HepG2 (cell line): Measurements from ENCODE around the gene SAMD4A. TPM values are rescaled to one million over a fixed set of nuclear protein-coding genes. Genes with fewer than 3 reads are reported as not detected.

Source experiments
- CREM ChIP-seq, 2 experiments: sonication (generic) in 1 of 2; formaldehyde crosslinking in 1 of 2; IDR thresholded peaks; 2 replicates each; pipeline versions ENCODE4 v1.4.0 to v1.6.1; 2016 to 2020; ENCODE audit warnings: antibody characterized with exemption in 1 of 2, mild to moderate bottlenecking in 1 of 2, missing genetic modification reagents in 1 of 2
- FOSL2 ChIP-seq: sonication (generic); formaldehyde crosslinking; IDR thresholded peaks from 2 replicates; pipeline ENCODE4 v1.4.0; 2020; ENCODE audit warnings: missing genetic modification reagents
- HDAC1 ChIP-seq: sonication (generic); formaldehyde crosslinking; IDR thresholded peaks from 2 replicates; pipeline ENCODE4 v1.5.1; 2020; ENCODE audit warnings: mild to moderate bottlenecking, missing genetic modification reagents
- HMG20B ChIP-seq: conservative IDR thresholded peaks from 2 replicates; pipeline ENCODE4 v1.6.1; 2016; ENCODE audit warnings: missing genetic modification reagents, missing compliant biosample characterization
- HNF4A ChIP-seq: sonication (generic); formaldehyde crosslinking; IDR thresholded peaks from 2 replicates; pipeline ENCODE4 v1.4.0; 2020; ENCODE audit warnings: missing genetic modification reagents
- HNRNPH1 ChIP-seq: fragments of 200-400 bp; formaldehyde crosslinking; optimal IDR thresholded peaks from 2 replicates; pipeline ENCODE3; 2017; ENCODE audit warnings: mild to moderate bottlenecking, low read depth, low read length
- HOXD1 ChIP-seq: sonication (generic); formaldehyde crosslinking; IDR thresholded peaks from 2 replicates; pipeline ENCODE4 v1.5.0; 2020; ENCODE audit warnings: missing genetic modification reagents
- MTA1 ChIP-seq: sonication (generic); formaldehyde crosslinking; IDR thresholded peaks from 2 replicates; pipeline ENCODE4 v1.4.0; 2020; ENCODE audit warnings: missing genetic modification reagents, mild to moderate bottlenecking, borderline replicate concordance
- MYNN ChIP-seq: sonication (generic); formaldehyde crosslinking; IDR thresholded peaks from 2 replicates; pipeline ENCODE4 v1.4.0; 2020; ENCODE audit warnings: mild to moderate bottlenecking, low read depth, missing genetic modification reagents
- NR2F2 ChIP-seq: IDR thresholded peaks from 2 replicates; pipeline ENCODE4 v1.6.1; 2012; ENCODE audit warnings: low read depth, inconsistent platforms, borderline replicate concordance
- PLRG1 ChIP-seq: fragments of 450-650 bp; conservative IDR thresholded peaks from 2 replicates; pipeline ENCODE4 v1.6.1; 2016
- POLR2G ChIP-seq: fragments of 200-400 bp; formaldehyde crosslinking; IDR thresholded peaks from 2 replicates; pipeline ENCODE4 v1.6.1; 2018; ENCODE audit warnings: mild to moderate bottlenecking, low read depth, low read length, moderate library complexity
- PPARG ChIP-seq: conservative IDR thresholded peaks from 2 replicates; pipeline ENCODE4 v1.6.1; 2016; ENCODE audit warnings: missing biosample characterization, missing genetic modification reagents
- PRMT3 ChIP-seq: sonication (generic); formaldehyde crosslinking; IDR thresholded peaks from 2 replicates; pipeline ENCODE4 v1.8.1; 2022; ENCODE audit warnings: low read depth, mild to moderate bottlenecking, moderate library complexity, missing genetic modification reagents, borderline replicate concordance
- REPIN1 ChIP-seq: sonication (generic); formaldehyde crosslinking; IDR thresholded peaks from 2 replicates; pipeline ENCODE4 v1.8.0; 2022; ENCODE audit warnings: missing genetic modification reagents, low read depth, mild to moderate bottlenecking, borderline replicate concordance
- SIX1 ChIP-seq: sonication (generic); formaldehyde crosslinking; IDR thresholded peaks from 2 replicates; pipeline ENCODE4 v1.4.0; 2020; ENCODE audit warnings: missing genetic modification reagents, borderline replicate concordance
- TEAD3 ChIP-seq: optimal IDR thresholded peaks from 2 replicates; pipeline ENCODE3; 2016; ENCODE audit warnings: borderline replicate concordance
- WIZ ChIP-seq: sonication (generic); formaldehyde crosslinking; IDR thresholded peaks from 2 replicates; pipeline ENCODE4 v1.5.1; 2020; ENCODE audit warnings: mild to moderate bottlenecking, missing genetic modification reagents
- ZBTB20 ChIP-seq: sonication (generic); formaldehyde crosslinking; IDR thresholded peaks from 2 replicates; pipeline ENCODE4 v1.8.1; 2023; ENCODE audit warnings: missing genetic modification reagents, low read depth, mild to moderate bottlenecking, borderline replicate concordance
- ZFP82 ChIP-seq: sonication (generic); formaldehyde crosslinking; IDR thresholded peaks from 2 replicates; pipeline ENCODE4 v1.5.1; 2020; ENCODE audit warnings: mild to moderate bottlenecking, missing genetic modification reagents, borderline replicate concordance
- ZMAT3 ChIP-seq: sonication (generic); formaldehyde crosslinking; conservative IDR thresholded peaks from 2 replicates; pipeline ENCODE4 v1.7.0; 2021; ENCODE audit warnings: missing genetic modification reagents
- polyA plus RNA-seq, 8 experiments: library from polyadenylated mRNA; depleted of rRNA in 3 of 8; stranded (reverse) in 7 of 8; unstranded in 1 of 8; fragments of >200 nt; fragmentation: Illumina TruSeq in 4 of 8; extraction: Trizol in 4 of 8; gene quantifications; 2 replicates each; pipeline versions ENCODE4 v1.2.1 to v1.2.3, GENCODE V29; 2011 to 2016; ENCODE audit warnings: low read depth in 4 of 8, missing spikeins in 1 of 8, mixed read lengths in 1 of 8; ENCODE audit not compliant: insufficient read depth in 1 of 8
- total RNA-seq, 5 experiments: library from RNA; depleted of rRNA; stranded (reverse); fragments of >200 nt; fragmentation: Illumina TruSeq; extraction: Trizol; gene quantifications; 2 replicates each; pipeline ENCODE4 v1.2.3, GENCODE V29; 2016; ENCODE audit warnings: low read depth in 1 of 5
- TF ChIP-seq, protein P1 (sequence below): sonication (generic); formaldehyde crosslinking; IDR thresholded peaks from 2 replicates; pipeline ENCODE4 v1.5.0; 2020; ENCODE audit warnings: missing genetic modification reagents, mild to moderate bottlenecking, borderline replicate concordance
- TF ChIP-seq, protein P2 (sequence below): conservative IDR thresholded peaks from 2 replicates; pipeline ENCODE4 v1.6.1; 2018; ENCODE audit warnings: missing genetic modification reagents
- TF ChIP-seq, protein P3 (sequence below): sonication (generic); formaldehyde crosslinking; IDR thresholded peaks from 2 replicates; pipeline ENCODE4 v1.4.0; 2020; ENCODE audit warnings: low read depth, mild to moderate bottlenecking, missing genetic modification reagents
- TF ChIP-seq, protein P4 (sequence below): IDR thresholded peaks from 2 replicates; pipeline ENCODE4 v1.6.1; 2012; ENCODE audit warnings: inconsistent platforms

SAMD4A gene
- total and polyA plus RNA-seq, 2 of the 13 experiments (the other 11 are each of a cell fraction or from before 2014, with no cell fraction given), result 11.8 to 13.0 TPM

DNA sequence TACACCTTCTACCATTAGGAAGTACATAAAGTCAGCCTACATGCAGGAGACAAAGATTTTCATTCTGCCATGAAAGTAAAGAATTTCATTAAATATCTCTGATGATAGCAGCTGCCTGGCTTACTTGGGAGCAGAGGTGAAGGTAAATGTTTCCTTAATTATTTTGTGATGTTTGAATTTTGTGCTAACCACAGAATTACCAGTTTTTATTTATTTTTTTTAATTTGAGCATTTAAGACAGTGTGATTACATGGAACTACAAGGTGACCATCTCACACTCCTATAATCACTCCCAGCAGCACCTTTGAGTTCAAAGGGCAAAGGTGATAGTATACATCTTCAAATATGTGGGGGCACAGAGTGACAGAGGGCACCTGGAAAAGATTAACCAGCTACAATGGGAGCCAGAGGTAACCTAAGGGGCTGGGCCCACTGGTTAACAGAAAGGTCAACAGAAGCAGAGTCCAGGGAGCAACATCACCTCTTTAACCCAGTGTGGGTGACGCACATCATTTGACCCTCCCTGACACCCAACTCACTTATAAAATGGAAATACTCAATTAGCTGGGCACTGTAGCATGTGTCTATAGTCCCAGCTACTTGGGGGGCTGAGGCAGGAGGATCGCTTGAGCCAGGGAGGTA lies 270.7 kb downstream of the SAMD4A start (continued):
- TF ChIP-seq, protein P1, sequence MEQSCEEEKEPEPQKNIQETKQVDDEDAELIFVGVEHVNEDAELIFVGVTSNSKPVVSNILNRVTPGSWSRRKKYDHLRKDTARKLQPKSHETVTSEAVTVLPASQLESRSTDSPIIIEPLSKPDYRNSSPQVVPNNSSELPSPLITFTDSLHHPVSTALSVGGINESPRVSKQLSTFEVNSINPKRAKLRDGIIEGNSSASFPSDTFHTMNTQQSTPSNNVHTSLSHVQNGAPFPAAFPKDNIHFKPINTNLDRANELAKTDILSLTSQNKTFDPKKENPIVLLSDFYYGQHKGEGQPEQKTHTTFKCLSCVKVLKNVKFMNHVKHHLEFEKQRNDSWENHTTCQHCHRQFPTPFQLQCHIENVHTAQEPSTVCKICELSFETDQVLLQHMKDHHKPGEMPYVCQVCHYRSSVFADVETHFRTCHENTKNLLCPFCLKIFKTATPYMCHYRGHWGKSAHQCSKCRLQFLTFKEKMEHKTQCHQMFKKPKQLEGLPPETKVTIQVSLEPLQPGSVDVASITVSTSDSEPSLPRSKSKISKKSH (CRISPR knock-in tag), result no peak
- TF ChIP-seq HMG20B, result peak; percentile 76; the same call in 1 of the 2 replicates
- peak; percentile 91 for TF ChIP-seq PPARG (CRISPR knock-in tag)
- peak; percentile 67; the same call in 1 of the 2 replicates for TF ChIP-seq SIX1 (CRISPR knock-in tag)
- TF ChIP-seq, protein P2, sequence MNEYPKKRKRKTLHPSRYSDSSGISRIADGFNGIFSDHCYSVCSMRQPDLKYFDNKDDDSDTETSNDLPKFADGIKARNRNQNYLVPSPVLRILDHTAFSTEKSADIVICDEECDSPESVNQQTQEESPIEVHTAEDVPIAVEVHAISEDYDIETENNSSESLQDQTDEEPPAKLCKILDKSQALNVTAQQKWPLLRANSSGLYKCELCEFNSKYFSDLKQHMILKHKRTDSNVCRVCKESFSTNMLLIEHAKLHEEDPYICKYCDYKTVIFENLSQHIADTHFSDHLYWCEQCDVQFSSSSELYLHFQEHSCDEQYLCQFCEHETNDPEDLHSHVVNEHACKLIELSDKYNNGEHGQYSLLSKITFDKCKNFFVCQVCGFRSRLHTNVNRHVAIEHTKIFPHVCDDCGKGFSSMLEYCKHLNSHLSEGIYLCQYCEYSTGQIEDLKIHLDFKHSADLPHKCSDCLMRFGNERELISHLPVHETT (CRISPR knock-in tag), result no peak
- peak; percentile 64; the same call in 1 of the 2 replicates for TF ChIP-seq REPIN1 (CRISPR knock-in tag)
- 0 out of 2 replicates have a peak, but pooled peaks have one; percentile 58 for TF ChIP-seq WIZ
- peak; percentile 95 for TF ChIP-seq ZBTB20 (CRISPR knock-in tag)
- peak; percentile 99 for TF ChIP-seq HNF4A (CRISPR knock-in tag)
- no peak for TF ChIP-seq HNRNPH1
- TF ChIP-seq ZMAT3 (CRISPR knock-in tag), result peak; percentile 58; the same call in 1 of the 2 replicates
- TF ChIP-seq, protein P3, sequence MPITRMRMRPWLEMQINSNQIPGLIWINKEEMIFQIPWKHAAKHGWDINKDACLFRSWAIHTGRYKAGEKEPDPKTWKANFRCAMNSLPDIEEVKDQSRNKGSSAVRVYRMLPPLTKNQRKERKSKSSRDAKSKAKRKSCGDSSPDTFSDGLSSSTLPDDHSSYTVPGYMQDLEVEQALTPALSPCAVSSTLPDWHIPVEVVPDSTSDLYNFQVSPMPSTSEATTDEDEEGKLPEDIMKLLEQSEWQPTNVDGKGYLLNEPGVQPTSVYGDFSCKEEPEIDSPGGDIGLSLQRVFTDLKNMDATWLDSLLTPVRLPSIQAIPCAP (CRISPR knock-in tag), result no peak
- no peak for TF ChIP-seq PLRG1
- 0 out of 2 replicates have a peak, but pooled peaks have one; percentile 73 for TF ChIP-seq HOXD1 (CRISPR knock-in tag)
- TF ChIP-seq ZFP82, result no peak
- peak; percentile 99 for TF ChIP-seq NR2F2
- peak; percentile 76 for TF ChIP-seq FOSL2 (CRISPR knock-in tag)
- no peak for TF ChIP-seq MYNN (CRISPR knock-in tag)
- peak; percentile 25; the same call in 1 of the 2 replicates for TF ChIP-seq MTA1 (CRISPR knock-in tag)
- TF ChIP-seq PRMT3 (CRISPR knock-in tag), result no peak
- TF ChIP-seq, protein P4, sequence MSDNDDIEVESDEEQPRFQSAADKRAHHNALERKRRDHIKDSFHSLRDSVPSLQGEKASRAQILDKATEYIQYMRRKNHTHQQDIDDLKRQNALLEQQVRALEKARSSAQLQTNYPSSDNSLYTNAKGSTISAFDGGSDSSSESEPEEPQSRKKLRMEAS, result no peak
- TF ChIP-seq POLR2G, result no peak; the same call in 1 of the 2 replicates
- peak; percentile 83 for TF ChIP-seq HDAC1 (CRISPR knock-in tag)
- TF ChIP-seq CREM (IDR thresholded peaks at IDR 0.05), result peak; percentile 87
- TF ChIP-seq CREM (CRISPR knock-in tag; IDR thresholded peaks at IDR 0.05), result no peak
- peak; percentile 85 for TF ChIP-seq TEAD3
